GM12874 (cell line): ENCODE results near the gene CCDC122.

Experiments
- TF ChIP-seq, protein P1 (sequence below): IDR thresholded peaks from 2 replicates; pipeline ENCODE4 v1.5.1; 2011; ENCODE audit warnings: low read depth, mild to moderate bottlenecking, control low read depth, low read length, moderate library complexity; ENCODE audit not compliant: insufficient read depth

CCDC122 gene

GRCh38 chr13:43802511-43802910 is 77.0 kb downstream of the CCDC122 start:
- TF ChIP-seq, protein P1, sequence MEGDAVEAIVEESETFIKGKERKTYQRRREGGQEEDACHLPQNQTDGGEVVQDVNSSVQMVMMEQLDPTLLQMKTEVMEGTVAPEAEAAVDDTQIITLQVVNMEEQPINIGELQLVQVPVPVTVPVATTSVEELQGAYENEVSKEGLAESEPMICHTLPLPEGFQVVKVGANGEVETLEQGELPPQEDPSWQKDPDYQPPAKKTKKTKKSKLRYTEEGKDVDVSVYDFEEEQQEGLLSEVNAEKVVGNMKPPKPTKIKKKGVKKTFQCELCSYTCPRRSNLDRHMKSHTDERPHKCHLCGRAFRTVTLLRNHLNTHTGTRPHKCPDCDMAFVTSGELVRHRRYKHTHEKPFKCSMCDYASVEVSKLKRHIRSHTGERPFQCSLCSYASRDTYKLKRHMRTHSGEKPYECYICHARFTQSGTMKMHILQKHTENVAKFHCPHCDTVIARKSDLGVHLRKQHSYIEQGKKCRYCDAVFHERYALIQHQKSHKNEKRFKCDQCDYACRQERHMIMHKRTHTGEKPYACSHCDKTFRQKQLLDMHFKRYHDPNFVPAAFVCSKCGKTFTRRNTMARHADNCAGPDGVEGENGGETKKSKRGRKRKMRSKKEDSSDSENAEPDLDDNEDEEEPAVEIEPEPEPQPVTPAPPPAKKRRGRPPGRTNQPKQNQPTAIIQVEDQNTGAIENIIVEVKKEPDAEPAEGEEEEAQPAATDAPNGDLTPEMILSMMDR = no peak

DNA sequence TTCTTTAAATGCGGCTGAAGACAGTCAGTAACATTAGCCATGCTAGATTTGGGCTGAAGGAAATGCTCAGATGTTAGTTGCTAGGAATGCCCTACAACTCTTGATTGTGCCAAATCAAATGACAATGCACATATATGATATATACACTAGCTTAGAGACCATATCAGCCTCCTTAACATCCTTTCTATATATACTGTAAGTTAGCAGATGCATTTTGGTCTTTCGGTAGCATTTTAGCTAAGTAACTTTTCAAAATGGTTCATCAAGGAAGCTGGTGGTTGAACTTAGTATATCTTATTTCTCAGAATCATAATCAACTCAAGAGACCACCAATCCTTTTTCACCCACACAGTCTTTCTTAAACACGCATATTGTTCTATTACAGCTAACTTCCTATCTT is 78.7 kb downstream of the CCDC122 start:
- TF ChIP-seq, protein P1 = no peak

- TF ChIP-seq, protein P1 = no peak
Measured at GRCh38 chr13:43799191-43799590, 80.3 kb downstream of the CCDC122 start.

DNA sequence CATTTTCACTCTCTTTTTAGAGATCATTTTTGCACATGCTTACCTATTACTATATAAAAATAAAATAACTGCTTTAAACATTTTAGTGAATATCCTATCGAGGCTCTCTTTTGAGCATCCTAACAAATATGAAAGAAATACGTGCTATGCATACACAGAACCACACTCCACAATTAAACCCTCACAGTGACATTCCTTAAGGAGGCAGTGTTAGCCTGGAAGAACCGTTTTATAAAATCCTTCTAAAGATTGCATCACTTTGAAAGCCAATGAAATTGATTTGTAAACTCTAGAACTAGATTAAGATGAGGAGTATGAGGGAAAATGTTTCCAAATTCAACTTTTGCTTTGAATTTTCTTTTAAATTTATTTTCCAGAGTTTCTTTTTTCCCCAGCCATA is 81.7 kb downstream of the CCDC122 start:
- TF ChIP-seq, protein P1 = no peak

DNA sequence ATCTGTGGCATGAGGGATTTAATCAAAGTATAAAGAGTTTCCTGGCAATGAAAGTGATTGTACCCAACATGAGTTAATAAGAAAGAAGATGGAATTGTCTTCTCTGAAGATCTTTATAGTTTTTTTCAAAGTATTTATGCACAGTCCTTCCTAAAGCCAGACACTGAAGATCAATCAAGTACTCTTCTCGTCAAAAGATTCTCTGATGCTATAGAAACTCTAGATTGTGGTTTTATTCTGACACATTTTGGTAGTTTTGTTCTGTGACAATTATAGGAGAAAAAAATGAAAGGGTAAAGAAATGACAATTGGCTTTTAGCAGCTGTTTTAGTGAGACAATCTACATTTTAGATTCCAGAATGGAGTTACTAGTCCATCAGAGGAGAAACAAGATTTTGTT is 82.4 kb downstream of the CCDC122 start:
- TF ChIP-seq, protein P1 = no peak

DNA sequence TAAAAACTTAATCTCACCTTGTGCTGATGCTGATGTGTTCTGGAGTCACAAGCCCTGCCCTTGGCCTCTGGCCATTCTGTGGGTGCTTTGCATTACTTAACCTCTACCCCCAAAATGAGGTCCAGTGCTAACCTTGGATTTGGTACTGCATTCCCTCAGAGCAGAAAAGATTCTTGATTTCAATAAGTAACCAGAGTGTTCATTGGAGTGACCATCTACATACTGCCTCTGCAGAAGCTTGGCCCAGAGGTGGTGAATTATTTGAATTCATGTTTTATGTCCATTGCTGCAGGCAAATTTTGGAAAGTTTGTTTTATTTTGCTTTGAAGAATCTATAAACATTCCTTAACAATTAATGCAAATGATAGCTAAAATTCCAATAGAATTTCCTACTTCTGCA is 85.1 kb downstream of the CCDC122 start:
- TF ChIP-seq, protein P1 = no peak

DNA sequence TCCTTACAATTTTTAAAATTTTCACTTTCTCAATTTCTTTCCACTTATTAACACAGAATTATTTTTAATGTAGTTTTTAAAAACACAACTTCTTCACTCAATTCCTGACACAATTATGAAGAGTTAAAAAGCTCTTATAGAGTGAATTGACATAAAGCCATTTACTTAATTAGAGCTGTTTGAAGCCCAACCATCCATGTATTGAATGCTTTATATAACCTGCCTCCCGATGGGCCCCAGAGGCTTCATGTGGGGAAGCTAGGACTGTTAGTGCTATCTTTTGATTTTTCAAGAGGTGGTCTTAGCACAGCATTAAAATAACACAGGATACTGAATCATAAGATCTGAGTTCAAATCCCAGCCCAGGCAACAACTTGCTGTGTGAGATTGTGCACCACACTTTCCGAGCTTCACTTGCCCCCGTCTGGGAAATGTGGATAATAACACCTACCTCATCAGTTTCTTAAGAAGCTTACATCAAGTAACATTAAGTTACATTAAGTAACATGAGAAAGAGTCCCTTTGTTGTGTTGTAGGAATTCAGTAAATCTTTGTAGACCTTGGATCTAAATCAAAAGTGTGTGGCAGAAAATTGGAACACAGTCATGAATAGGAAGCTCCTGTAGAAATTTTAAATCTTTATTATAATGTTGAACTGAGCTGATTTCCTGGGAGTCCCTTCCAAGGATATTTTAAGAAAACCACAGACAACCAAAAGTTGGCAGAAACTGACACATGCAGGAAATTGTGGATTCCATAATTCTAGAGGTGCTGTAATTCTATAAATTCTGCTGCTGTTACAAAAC is 87.3 kb downstream of the CCDC122 start:
- TF ChIP-seq, protein P1 = no peak

- TF ChIP-seq, protein P1 = no peak; the same call in 1 of the 2 replicates
Measured at GRCh38 chr13:43787997-43788396, 91.5 kb downstream of the CCDC122 start.
